K562 (cell line): ENCODE data around the gene HOTAIR. TPM values are rescaled to one million over a fixed set of nuclear protein-coding genes. Genes with fewer than 3 reads are reported as not detected.

ENCODE experiments used
- CBFA2T3 ChIP-seq: fragments of 450-650 bp; IDR thresholded peaks from 2 replicates; pipeline ENCODE4 v1.6.1; 2017
- EZH2 ChIP-seq: IDR thresholded peaks from 2 replicates; pipeline ENCODE4 v1.6.1; 2012; ENCODE audit warnings: low read depth, mild to moderate bottlenecking, inconsistent platforms, low read length, borderline replicate concordance
- GATAD2B ChIP-seq: fragments of 450-650 bp; IDR thresholded peaks from 2 replicates; pipeline ENCODE4 v1.6.1; 2017; ENCODE audit warnings: mild to moderate bottlenecking, borderline replicate concordance
- MBD2 ChIP-seq: sonication (generic); IDR thresholded peaks from 2 replicates; pipeline ENCODE4 v1.6.1; 2016; ENCODE audit warnings: low read depth, borderline replicate concordance
- PBX2 ChIP-seq, 2 experiments: IDR thresholded peaks in 1 of 2; conservative IDR thresholded peaks in 1 of 2; 2 replicates each; pipeline ENCODE4 v1.6.1; 2016; ENCODE audit warnings: low read depth in 2 of 2, mild to moderate bottlenecking in 1 of 2, missing compliant biosample characterization in 1 of 2, missing genetic modification characterization in 1 of 2, moderate library complexity in 1 of 2
- PYGO2 ChIP-seq: fragments of 450-650 bp; IDR thresholded peaks from 2 replicates; pipeline ENCODE4 v1.6.1; 2016; ENCODE audit warnings: mild to moderate bottlenecking, missing genetic modification characterization, moderate library complexity, missing compliant biosample characterization
- RBM15 ChIP-seq: fragments of 200-400 bp; formaldehyde crosslinking; IDR thresholded peaks from 2 replicates; pipeline ENCODE4 v1.6.1; 2018; ENCODE audit warnings: mild to moderate bottlenecking, low read length, moderate library complexity; ENCODE audit not compliant: insufficient read depth
- SIN3B ChIP-seq: fragments of 450-650 bp; IDR thresholded peaks from 2 replicates; pipeline ENCODE4 v1.6.1; 2017; ENCODE audit warnings: low read depth, mild to moderate bottlenecking, moderate library complexity
- ZC3H4 ChIP-seq: sonication (generic); formaldehyde crosslinking; IDR thresholded peaks from 2 replicates; pipeline ENCODE4 v1.9.0; 2021; ENCODE audit warnings: missing genetic modification reagents, borderline replicate concordance
- ZNF408 ChIP-seq: fragments of 250-450 bp; sonication (Bioruptor Pico); IDR thresholded peaks from 2 replicates; pipeline ENCODE4 v1.4.0; 2020; ENCODE audit warnings: low read depth, mild to moderate bottlenecking, moderate library complexity
- ZNF551 ChIP-seq: fragments of 250-450 bp; sonication (Bioruptor Pico); IDR thresholded peaks from 2 replicates; pipeline ENCODE4 v1.5.0; 2021; ENCODE audit warnings: mild to moderate bottlenecking, moderate library complexity
- ZNF764 ChIP-seq: fragments of 250-450 bp; sonication (Bioruptor Pico); IDR thresholded peaks from 2 replicates; pipeline ENCODE4 v1.4.0; 2020; ENCODE audit warnings: low read depth, mild to moderate bottlenecking, moderate library complexity
- polyA plus RNA-seq, 8 experiments: library from polyadenylated mRNA; depleted of rRNA in 4 of 8; stranded (reverse) in 5 of 8; unstranded in 3 of 8; fragments of >200 nt; fragmentation: Nextera tagmentation in 2 of 8; fragmentation: Illumina TruSeq in 1 of 8; extraction: Ambion mirVana in 2 of 8; extraction: Trizol in 1 of 8; gene quantifications; 2 replicates each; pipeline versions ENCODE4 v1.2.1 to v1.2.3, GENCODE V29; 2011 to 2014; ENCODE audit warnings: inconsistent platforms in 1 of 8, missing spikeins in 1 of 8
- total RNA-seq, 7 experiments: library from RNA; depleted of rRNA in 6 of 7; stranded (reverse); fragments of >200 nt in 6 of 7; fragmentation: Illumina TruSeq in 2 of 7; extraction: Trizol in 2 of 7; gene quantifications; 2 replicates each; pipeline versions ENCODE4 v1.2.1 to v1.2.3, GENCODE V29; 2011 to 2021; ENCODE audit warnings: low replicate concordance in 1 of 7
- TF ChIP-seq, protein P1 (sequence below): sonication (generic); formaldehyde crosslinking; IDR thresholded peaks from 2 replicates; pipeline ENCODE4 v1.8.1; 2023; ENCODE audit warnings: missing genetic modification reagents, mild to moderate bottlenecking, borderline replicate concordance
- TF ChIP-seq, protein P2 (sequence below): fragments of 450-650 bp; IDR thresholded peaks from 2 replicates; pipeline ENCODE4 v1.6.1; 2014; ENCODE audit warnings: low read depth, mild to moderate bottlenecking, moderate library complexity, borderline replicate concordance
- TF ChIP-seq, protein P3 (sequence below): fragments of 250-450 bp; sonication (Bioruptor Pico); IDR thresholded peaks from 2 replicates; pipeline ENCODE4 v1.5.0; 2020; ENCODE audit warnings: mild to moderate bottlenecking

HOTAIR gene
- total and polyA plus RNA-seq, 9 of the 15 experiments (the other 6 are each of a cell fraction or from before 2014, with no cell fraction given) = 0.04 TPM; not detected in 8

- TF ChIP-seq, protein P1, sequence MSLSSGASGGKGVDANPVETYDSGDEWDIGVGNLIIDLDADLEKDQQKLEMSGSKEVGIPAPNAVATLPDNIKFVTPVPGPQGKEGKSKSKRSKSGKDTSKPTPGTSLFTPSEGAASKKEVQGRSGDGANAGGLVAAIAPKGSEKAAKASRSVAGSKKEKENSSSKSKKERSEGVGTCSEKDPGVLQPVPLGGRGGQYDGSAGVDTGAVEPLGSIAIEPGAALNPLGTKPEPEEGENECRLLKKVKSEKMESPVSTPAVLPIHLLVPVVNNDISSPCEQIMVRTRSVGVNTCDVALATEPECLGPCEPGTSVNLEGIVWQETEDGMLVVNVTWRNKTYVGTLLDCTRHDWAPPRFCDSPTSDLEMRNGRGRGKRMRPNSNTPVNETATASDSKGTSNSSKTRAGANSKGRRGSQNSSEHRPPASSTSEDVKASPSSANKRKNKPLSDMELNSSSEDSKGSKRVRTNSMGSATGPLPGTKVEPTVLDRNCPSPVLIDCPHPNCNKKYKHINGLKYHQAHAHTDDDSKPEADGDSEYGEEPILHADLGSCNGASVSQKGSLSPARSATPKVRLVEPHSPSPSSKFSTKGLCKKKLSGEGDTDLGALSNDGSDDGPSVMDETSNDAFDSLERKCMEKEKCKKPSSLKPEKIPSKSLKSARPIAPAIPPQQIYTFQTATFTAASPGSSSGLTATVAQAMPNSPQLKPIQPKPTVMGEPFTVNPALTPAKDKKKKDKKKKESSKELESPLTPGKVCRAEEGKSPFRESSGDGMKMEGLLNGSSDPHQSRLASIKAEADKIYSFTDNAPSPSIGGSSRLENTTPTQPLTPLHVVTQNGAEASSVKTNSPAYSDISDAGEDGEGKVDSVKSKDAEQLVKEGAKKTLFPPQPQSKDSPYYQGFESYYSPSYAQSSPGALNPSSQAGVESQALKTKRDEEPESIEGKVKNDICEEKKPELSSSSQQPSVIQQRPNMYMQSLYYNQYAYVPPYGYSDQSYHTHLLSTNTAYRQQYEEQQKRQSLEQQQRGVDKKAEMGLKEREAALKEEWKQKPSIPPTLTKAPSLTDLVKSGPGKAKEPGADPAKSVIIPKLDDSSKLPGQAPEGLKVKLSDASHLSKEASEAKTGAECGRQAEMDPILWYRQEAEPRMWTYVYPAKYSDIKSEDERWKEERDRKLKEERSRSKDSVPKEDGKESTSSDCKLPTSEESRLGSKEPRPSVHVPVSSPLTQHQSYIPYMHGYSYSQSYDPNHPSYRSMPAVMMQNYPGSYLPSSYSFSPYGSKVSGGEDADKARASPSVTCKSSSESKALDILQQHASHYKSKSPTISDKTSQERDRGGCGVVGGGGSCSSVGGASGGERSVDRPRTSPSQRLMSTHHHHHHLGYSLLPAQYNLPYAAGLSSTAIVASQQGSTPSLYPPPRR (CRISPR knock-in tag) = no peak
- TF ChIP-seq GATAD2B (no peak), CBFA2T3 (no peak), MBD2 (no peak; the same call in none of the 2 replicates), ZNF764 (CRISPR knock-in tag) (no peak), ZNF551 (CRISPR knock-in tag) (no peak), ZC3H4 (CRISPR knock-in tag) (no peak), ZNF408 (CRISPR knock-in tag) (no peak), PYGO2 (tag) (no peak), EZH2 (no peak), PBX2 (CRISPR knock-in tag; IDR thresholded peaks at IDR 0.05; ENCODE audit: low read depth) (no peak), PBX2 (tag; conservative IDR thresholded peaks at IDR 0.05; ENCODE audit: low read depth) (no peak), SIN3B (0 out of 2 replicates have a peak, but pooled peaks have one; percentile 19), RBM15 (no peak)
- TF ChIP-seq, protein P2, sequence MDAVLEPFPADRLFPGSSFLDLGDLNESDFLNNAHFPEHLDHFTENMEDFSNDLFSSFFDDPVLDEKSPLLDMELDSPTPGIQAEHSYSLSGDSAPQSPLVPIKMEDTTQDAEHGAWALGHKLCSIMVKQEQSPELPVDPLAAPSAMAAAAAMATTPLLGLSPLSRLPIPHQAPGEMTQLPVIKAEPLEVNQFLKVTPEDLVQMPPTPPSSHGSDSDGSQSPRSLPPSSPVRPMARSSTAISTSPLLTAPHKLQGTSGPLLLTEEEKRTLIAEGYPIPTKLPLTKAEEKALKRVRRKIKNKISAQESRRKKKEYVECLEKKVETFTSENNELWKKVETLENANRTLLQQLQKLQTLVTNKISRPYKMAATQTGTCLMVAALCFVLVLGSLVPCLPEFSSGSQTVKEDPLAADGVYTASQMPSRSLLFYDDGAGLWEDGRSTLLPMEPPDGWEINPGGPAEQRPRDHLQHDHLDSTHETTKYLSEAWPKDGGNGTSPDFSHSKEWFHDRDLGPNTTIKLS = peak; percentile 55; the same call in 1 of the 2 replicates
- TF ChIP-seq, protein P3, sequence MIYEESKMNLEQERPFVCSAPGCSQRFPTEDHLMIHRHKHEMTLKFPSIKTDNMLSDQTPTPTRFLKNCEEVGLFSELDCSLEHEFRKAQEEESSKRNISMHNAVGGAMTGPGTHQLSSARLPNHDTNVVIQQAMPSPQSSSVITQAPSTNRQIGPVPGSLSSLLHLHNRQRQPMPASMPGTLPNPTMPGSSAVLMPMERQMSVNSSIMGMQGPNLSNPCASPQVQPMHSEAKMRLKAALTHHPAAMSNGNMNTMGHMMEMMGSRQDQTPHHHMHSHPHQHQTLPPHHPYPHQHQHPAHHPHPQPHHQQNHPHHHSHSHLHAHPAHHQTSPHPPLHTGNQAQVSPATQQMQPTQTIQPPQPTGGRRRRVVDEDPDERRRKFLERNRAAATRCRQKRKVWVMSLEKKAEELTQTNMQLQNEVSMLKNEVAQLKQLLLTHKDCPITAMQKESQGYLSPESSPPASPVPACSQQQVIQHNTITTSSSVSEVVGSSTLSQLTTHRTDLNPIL (CRISPR knock-in tag) = no peak
Observed at GRCh38 chr12:53995378-53996239, 20.9 kb upstream of the HOTAIR start (continued).
